GM10266 (cell line): ENCODE results near the gene PARP2.
"Not testable (repeated sequence)": the region's sequence is repeated elsewhere in the genome, so short reads cannot be mapped to it uniquely, and the experiment has no call there.

Experiments
- DNase-seq: peaks from one replicate; pipeline ENCODE4 v3.0.0; 2012; ENCODE audit errors: extremely low spot score
- TF ChIP-seq, protein P1 (sequence below): IDR thresholded peaks from 2 replicates; pipeline ENCODE4 v1.5.1; 2012; ENCODE audit warnings: mild to moderate bottlenecking, low read depth; ENCODE audit not compliant: control insufficient read depth, insufficient read depth; ENCODE audit errors: missing control alignments

PARP2 gene

GRCh38 chr14:20332788-20333493, 10.5 kb upstream of the PARP2 start, which contains the start of gene CCNB1IP1:
Gene CCNB1IP1 (minus strand): TSS chr14:20333279. CDS start chr14:20316523, 16,756 bp downstream.
- TF ChIP-seq, protein P1, sequence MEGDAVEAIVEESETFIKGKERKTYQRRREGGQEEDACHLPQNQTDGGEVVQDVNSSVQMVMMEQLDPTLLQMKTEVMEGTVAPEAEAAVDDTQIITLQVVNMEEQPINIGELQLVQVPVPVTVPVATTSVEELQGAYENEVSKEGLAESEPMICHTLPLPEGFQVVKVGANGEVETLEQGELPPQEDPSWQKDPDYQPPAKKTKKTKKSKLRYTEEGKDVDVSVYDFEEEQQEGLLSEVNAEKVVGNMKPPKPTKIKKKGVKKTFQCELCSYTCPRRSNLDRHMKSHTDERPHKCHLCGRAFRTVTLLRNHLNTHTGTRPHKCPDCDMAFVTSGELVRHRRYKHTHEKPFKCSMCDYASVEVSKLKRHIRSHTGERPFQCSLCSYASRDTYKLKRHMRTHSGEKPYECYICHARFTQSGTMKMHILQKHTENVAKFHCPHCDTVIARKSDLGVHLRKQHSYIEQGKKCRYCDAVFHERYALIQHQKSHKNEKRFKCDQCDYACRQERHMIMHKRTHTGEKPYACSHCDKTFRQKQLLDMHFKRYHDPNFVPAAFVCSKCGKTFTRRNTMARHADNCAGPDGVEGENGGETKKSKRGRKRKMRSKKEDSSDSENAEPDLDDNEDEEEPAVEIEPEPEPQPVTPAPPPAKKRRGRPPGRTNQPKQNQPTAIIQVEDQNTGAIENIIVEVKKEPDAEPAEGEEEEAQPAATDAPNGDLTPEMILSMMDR: no peak
- peak; percentile 86 for DNase-seq

DNA sequence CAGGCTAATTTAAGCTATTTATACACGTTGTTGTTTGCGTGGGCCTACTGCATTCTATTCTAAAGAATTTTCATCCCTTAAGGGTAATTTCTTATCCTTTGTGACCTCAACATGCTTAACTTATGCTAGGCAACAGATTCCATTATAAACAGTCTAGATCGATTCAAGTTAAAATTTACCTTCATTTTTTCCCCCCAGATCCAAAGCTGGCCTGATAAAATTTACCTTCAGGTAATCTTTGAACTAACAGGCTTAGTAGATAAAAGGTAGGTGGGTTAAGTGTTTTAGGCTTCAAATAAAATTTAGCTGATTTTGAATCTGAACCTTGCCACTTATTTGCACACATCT, 10.0 kb upstream of the PARP2 start:
- no peak for DNase-seq
- TF ChIP-seq, protein P1: no peak

- TF ChIP-seq, protein P1: no peak
- DNase-seq: no peak
Measured at GRCh38 chr14:20334017-20334416, 9.4 kb upstream of the PARP2 start.

DNA sequence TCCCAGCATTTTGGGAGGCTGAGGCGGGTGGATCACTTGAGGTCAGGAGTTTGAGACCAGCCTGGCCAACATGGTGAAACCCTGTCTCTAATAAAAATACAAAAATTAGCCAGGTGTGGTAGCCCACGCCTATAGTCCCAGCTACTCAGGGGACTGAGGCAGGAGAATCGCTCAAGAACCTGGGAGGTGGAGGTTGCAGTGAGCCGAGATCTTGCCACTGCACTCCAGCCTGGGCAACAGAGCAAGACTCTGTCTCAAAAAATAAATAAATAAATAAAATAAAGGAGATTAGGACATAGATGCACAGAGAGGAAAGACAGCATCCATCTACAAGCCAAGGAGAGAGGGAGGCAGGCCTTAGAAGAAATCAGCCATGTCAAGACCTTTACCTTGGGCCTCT, 2.4 kb upstream of the PARP2 start:
- not testable (repeated sequence) for DNase-seq

- TF ChIP-seq, protein P1: no peak
- no peak for DNase-seq
Measured at GRCh38 chr14:20341646-20342045, 1.8 kb upstream of the PARP2 start.

- no peak for DNase-seq
- TF ChIP-seq, protein P1: no peak
Measured at GRCh38 chr14:20343862-20344220, 406 bp downstream of the PARP2 start.

- TF ChIP-seq, protein P1: no peak
Measured at GRCh38 chr14:20345366-20345765, 1.9 kb downstream of the PARP2 start.

GRCh38 chr14:20346713-20347112, 3.3 kb downstream of the PARP2 start:
- TF ChIP-seq, protein P1: no peak
- no peak for DNase-seq

More at GRCh38 chr14:20345366-20345765, 1.9 kb downstream of the PARP2 start:
- DNase-seq: no peak
